ENCODE results near the gene ELK3. TPM values are rescaled to one million over a fixed set of nuclear protein-coding genes. Genes with fewer than 3 reads are reported as not detected.

ELK3 gene
- total and polyA plus RNA-seq, 9 of the 15 experiments (the other 6 are each of a cell fraction or from before 2014, with no cell fraction given): 1.5 to 5.5 (median 2.9) TPM

DNA sequence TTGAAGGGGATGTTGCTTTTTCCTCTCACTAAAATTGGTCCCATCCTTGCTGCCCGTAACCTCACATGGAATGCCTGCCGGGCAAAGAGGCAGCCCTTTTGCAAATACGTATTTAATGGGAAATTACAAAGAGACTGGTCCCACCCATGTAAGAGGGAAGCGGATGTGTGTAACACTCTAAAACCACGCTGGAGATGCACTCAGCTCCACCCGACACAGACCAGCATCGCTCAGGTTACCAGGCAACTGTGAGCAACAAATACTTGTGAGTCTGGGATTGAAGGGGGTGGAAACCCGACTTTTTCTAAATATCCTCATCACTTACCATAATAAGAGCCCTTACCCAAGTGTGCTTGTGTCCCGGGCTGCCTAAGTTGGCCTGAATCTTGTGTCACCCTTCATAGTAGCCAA is 47.7 kb downstream of the ELK3 start (continued):
- TF ChIP-seq, protein P1, sequence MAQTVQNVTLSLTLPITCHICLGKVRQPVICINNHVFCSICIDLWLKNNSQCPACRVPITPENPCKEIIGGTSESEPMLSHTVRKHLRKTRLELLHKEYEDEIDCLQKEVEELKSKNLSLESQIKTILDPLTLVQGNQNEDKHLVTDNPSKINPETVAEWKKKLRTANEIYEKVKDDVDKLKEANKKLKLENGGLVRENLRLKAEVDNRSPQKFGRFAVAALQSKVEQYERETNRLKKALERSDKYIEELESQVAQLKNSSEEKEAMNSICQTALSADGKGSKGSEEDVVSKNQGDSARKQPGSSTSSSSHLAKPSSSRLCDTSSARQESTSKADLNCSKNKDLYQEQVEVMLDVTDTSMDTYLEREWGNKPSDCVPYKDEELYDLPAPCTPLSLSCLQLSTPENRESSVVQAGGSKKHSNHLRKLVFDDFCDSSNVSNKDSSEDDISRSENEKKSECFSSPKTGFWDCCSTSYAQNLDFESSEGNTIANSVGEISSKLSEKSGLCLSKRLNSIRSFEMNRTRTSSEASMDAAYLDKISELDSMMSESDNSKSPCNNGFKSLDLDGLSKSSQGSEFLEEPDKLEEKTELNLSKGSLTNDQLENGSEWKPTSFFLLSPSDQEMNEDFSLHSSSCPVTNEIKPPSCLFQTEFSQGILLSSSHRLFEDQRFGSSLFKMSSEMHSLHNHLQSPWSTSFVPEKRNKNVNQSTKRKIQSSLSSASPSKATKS (CRISPR knock-in tag; IDR thresholded peaks at IDR 0.05): no peak
- TF ChIP-seq ZNF695 (CRISPR knock-in tag; IDR thresholded peaks at IDR 0.05) (no peak), RFX1 (IDR thresholded peaks at IDR 0.05) (peak; percentile 36)

DNA sequence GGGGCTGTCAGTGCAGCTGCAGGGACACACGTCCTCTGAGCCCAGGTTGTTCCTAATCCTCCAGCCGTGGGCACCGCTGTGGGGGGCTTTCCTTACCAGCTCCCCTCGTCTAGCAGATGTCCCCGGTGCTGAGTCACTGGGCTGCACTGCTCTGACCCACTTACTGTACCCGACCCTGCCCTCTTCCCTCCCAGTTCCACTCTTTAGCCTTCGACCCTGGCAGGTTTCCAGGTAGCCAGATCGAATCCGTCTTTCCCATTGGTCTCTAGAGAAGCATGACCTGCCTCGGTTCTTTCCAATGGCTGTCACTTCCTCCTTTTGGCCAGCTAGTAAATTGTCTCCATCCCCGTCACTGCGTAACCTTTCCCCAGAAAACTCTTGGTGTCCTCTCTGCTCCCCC is 48.4 kb downstream of the ELK3 start:
- Histone ChIP-seq H4K20me1 (replicated peaks; ENCODE audit: control insufficient read depth, insufficient read depth, low read length) (no peaks in the 10 kb centered on the region), H3K79me2 (ENCODE audit: control insufficient read depth, insufficient read depth, low read length) (no peaks in the 10 kb centered on the region), H3K27ac (ENCODE audit: extremely low read depth, low read depth, low read length) (0 out of 3 replicates have a peak overlapping the region, but pooled peaks have one; percentile 8), H3K4me2 (ENCODE audit: insufficient read depth, low read length) (peak overlapping the region; percentile 66), H3K36me3 (ENCODE audit: control insufficient read depth, insufficient read depth, low read length) (no peaks in the 10 kb centered on the region), H2AFZ (ENCODE audit: low read depth, low read length) (peak overlapping the region; percentile 82), H3K9ac (ENCODE audit: insufficient read depth in 1 of 2, low read depth in 2 of 2, low read length in 2 of 2) (peak overlapping the region in 1 of 2 experiments; percentile 73; a peak in 2 of 4 replicates), H3K4me3 (no peak overlapping the region), H3K9me1 (ENCODE audit: control insufficient read depth, insufficient read depth, low read length) (no peaks in the 10 kb centered on the region), H3K9me3 (replicated peaks; ENCODE audit: control insufficient read depth, insufficient read depth, low read depth, low read length) (no peaks in the 10 kb centered on the region), H3K27me3 (ENCODE audit: control insufficient read depth in 2 of 2, insufficient read depth in 2 of 2, low read length in 2 of 2) (no peaks in the 10 kb centered on the region), H3K4me1 (replicated peaks in 1 of 2; ENCODE audit: control insufficient read depth in 2 of 2, insufficient read depth in 2 of 2, low read length in 2 of 2) (peaks cover 11 to 17% of the 10 kb centered on the region in 2 experiments; a peak in 4 of 5 replicates)
- intact Hi-C loops (cut with micrococcal nuclease): no loop called here
- peak; percentile 68 for FAIRE-seq
- DNase-seq (ENCODE audit: extremely low read depth in 1 of 4, low spot score in 3 of 4): peak; percentile 44 to 70 (median 51)
- ChIA-PET POLR2A (interaction anchor here (0.9 to 1.7 kb wide), 4 partner anchors 9 to 156 kb away, joined by 3 to 7 read pairs (median 4); no protein-coding TSS in a partner anchor), CTCF (ENCODE audit: low intra/inter-chr PET ratio) (no interaction called here)
- peak; percentile 85 for ATAC-seq
- no TSS peak for BruUV-seq (replicated peaks)
- 11% methylated on average over 10 of the region's 12 CpGs for WGBS (ENCODE audit: insufficient coverage, low coverage, missing lambda C conversion rate)
- in situ Hi-C loops (cut with MboI): no loop called here
- TF ChIP-seq C11orf30 (IDR thresholded peaks at IDR 0.05; ENCODE audit: low read depth) (peak; percentile 38; the same call in 1 of the 2 replicates), ZNF586 (CRISPR knock-in tag; conservative IDR thresholded peaks at IDR 0.05) (no peak), MAFG (tag; conservative IDR thresholded peaks at IDR 0.05) (peak; percentile 28; the same call in 1 of the 2 replicates), NFIC (IDR thresholded peaks at IDR 0.05) (peak; percentile 88), NFE2 (IDR thresholded peaks at IDR 0.05; ENCODE audit: low read depth) (peak; percentile 74), MYNN (IDR thresholded peaks at IDR 0.05) (0 out of 2 replicates have a peak, but pooled peaks have one; percentile 35), MYNN (CRISPR knock-in tag; IDR thresholded peaks at IDR 0.05) (no peak), SMARCA4 (IDR thresholded peaks at IDR 0.05) (0 out of 2 replicates have a peak, but pooled peaks have one; percentile 16), CREM (IDR thresholded peaks at IDR 0.05; ENCODE audit: low read depth) (peak; percentile 31; the same call in 1 of the 2 replicates), NR2C2 (CRISPR knock-in tag; IDR thresholded peaks at IDR 0.05) (no peak), NR2C2 (tag; IDR thresholded peaks at IDR 0.05) (peak; percentile 72), CXXC5 (CRISPR knock-in tag; IDR thresholded peaks at IDR 0.05) (peak; percentile 18; the same call in 1 of the 2 replicates), ZBTB7A (IDR thresholded peaks at IDR 0.05; ENCODE audit: borderline replicate concordance, control insufficient read depth, low read depth, low read length) (0 out of 2 replicates have a peak, but pooled peaks have one; percentile 27), PHF8 (IDR thresholded peaks at IDR 0.05; ENCODE audit: borderline replicate concordance, low read length) (peak; percentile 22; the same call in 1 of the 2 replicates), CTBP1 (IDR thresholded peaks at IDR 0.05; ENCODE audit: borderline replicate concordance) (peak; percentile 57; the same call in 1 of the 2 replicates), U2AF2 (optimal IDR thresholded peaks at IDR 0.05; ENCODE audit: low read depth, low read length) (no peak), MAFK (IDR thresholded peaks at IDR 0.05; ENCODE audit: low read length) (0 out of 2 replicates have a peak, but pooled peaks have one; percentile 10)
- TF ChIP-seq, protein P2, sequence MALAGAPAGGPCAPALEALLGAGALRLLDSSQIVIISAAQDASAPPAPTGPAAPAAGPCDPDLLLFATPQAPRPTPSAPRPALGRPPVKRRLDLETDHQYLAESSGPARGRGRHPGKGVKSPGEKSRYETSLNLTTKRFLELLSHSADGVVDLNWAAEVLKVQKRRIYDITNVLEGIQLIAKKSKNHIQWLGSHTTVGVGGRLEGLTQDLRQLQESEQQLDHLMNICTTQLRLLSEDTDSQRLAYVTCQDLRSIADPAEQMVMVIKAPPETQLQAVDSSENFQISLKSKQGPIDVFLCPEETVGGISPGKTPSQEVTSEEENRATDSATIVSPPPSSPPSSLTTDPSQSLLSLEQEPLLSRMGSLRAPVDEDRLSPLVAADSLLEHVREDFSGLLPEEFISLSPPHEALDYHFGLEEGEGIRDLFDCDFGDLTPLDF (CRISPR knock-in tag; IDR thresholded peaks at IDR 0.05): no peak
